Measurements from ENCODE around the gene ETV5. TPM values are rescaled to one million over a fixed set of nuclear protein-coding genes. Genes with fewer than 3 reads are reported as not detected.

ETV5 gene
- total RNA-seq, 4 donors from 2014 or later = 19.0 to 31.6 (median 21.3) TPM

GRCh38 chr3:186060222-186060621, 48.7 kb downstream of the ETV5 start:
- Histone ChIP-seq H3K4me1 (no peaks in the 10 kb centered on the region), H3K4me3 (no peak overlapping the region), H3K36me3 (peaks cover 0 to 34% of the 10 kb centered on the region in 2 donors), H3K9me3 (no peaks in the 10 kb centered on the region), H3K27me3 (no peaks in the 10 kb centered on the region), H3K27ac (no peak overlapping the region)
- in situ Hi-C loops (cut with MboI; ENCODE audit: low sequenced_read_pairs in 4 of 4) = no loop called here
- TF ChIP-seq POLR2A (IDR thresholded peaks at IDR 0.05) = no peak
- TF ChIP-seq, protein P1, sequence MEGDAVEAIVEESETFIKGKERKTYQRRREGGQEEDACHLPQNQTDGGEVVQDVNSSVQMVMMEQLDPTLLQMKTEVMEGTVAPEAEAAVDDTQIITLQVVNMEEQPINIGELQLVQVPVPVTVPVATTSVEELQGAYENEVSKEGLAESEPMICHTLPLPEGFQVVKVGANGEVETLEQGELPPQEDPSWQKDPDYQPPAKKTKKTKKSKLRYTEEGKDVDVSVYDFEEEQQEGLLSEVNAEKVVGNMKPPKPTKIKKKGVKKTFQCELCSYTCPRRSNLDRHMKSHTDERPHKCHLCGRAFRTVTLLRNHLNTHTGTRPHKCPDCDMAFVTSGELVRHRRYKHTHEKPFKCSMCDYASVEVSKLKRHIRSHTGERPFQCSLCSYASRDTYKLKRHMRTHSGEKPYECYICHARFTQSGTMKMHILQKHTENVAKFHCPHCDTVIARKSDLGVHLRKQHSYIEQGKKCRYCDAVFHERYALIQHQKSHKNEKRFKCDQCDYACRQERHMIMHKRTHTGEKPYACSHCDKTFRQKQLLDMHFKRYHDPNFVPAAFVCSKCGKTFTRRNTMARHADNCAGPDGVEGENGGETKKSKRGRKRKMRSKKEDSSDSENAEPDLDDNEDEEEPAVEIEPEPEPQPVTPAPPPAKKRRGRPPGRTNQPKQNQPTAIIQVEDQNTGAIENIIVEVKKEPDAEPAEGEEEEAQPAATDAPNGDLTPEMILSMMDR (IDR thresholded peaks at IDR 0.05 in 4 of 5, conservative IDR thresholded peaks at IDR 0.05 in 1 of 5) = no peak
- no peak for ATAC-seq
- intact Hi-C loops (cut with DNase I; ENCODE audit: low total_unique reads) = no loop called here
- no peak for DNase-seq

DNA sequence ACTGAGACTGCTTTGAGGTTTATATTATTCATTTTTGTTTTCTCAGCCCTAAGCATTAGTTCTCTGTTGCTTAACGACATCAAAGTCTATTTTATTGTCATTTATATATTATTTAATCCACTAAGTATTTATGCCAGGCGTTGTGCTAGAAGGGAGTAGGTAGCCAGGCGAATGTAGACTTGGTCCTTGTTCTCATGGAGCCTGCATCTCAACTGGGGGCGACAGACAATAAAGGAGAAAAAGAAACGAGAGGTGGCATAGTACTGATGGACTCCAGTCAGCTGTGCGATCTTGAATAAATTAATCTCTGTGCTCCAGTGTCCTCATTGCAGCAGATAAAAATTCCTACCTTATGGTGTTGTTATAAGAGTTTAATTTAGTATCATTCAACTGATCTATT, 49.7 kb downstream of the ETV5 start:
- no peak overlapping the region for H3K27ac ChIP-seq
- no peaks in the 10 kb centered on the region for H3K9me3 ChIP-seq
- TF ChIP-seq, protein P1 (IDR thresholded peaks at IDR 0.05 in 4 of 5, conservative IDR thresholded peaks at IDR 0.05 in 1 of 5) = no peak
- no peak for TF ChIP-seq POLR2A (IDR thresholded peaks at IDR 0.05)
- no peak overlapping the region for H3K4me3 ChIP-seq
- H3K27me3 ChIP-seq = no peaks in the 10 kb centered on the region
- peaks cover 0 to 26% of the 10 kb centered on the region in 2 donors for H3K36me3 ChIP-seq
- no peak for ATAC-seq
- in situ Hi-C loops (cut with MboI; ENCODE audit: low sequenced_read_pairs in 4 of 4) (no loop called here), intact Hi-C loops (cut with DNase I; ENCODE audit: low total_unique reads) (no loop called here)
- no peak for DNase-seq
- no peaks in the 10 kb centered on the region for H3K4me1 ChIP-seq

GRCh38 chr3:186058225-186058624, 50.7 kb downstream of the ETV5 start:
- no peak for DNase-seq
- intact Hi-C loops (cut with DNase I; ENCODE audit: low total_unique reads) (no loop called here), in situ Hi-C loops (cut with MboI; ENCODE audit: low sequenced_read_pairs in 4 of 4) (no loop called here)
- Histone ChIP-seq H3K4me3 (no peak overlapping the region), H3K9me3 (no peaks in the 10 kb centered on the region), H3K4me1 (no peaks in the 10 kb centered on the region), H3K27me3 (no peaks in the 10 kb centered on the region), H3K27ac (no peak overlapping the region), H3K36me3 (peaks cover 0 to 18% of the 10 kb centered on the region in 2 donors)
- no peak for ATAC-seq
- no peak for TF ChIP-seq POLR2A (IDR thresholded peaks at IDR 0.05)
- TF ChIP-seq, protein P1 (IDR thresholded peaks at IDR 0.05 in 4 of 5, conservative IDR thresholded peaks at IDR 0.05 in 1 of 5) = no peak

DNA sequence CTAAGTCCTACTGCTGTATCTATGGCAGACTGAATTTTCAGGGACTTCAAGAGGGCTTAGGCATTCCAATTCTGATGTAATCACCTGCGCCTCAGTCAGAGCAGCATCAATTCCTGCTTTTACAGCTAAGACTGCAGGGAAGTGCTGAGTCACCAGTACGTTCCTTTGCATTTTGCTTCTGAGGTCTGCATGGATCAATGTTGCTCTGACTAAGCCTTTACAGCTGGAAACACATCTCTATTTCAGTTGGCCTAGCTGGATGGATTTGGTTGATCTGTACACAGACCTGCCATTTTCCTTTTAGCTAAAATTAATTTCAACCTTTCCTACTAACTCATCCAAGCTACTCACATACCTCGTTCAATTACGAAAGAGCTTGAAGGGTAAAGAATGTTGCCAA, 51.3 kb downstream of the ETV5 start:
- Histone ChIP-seq H3K36me3 (peaks cover 0 to 18% of the 10 kb centered on the region in 2 donors), H3K27me3 (no peaks in the 10 kb centered on the region), H3K4me1 (no peaks in the 10 kb centered on the region), H3K4me3 (no peak overlapping the region), H3K27ac (no peak overlapping the region), H3K9me3 (no peaks in the 10 kb centered on the region)
- no peak for DNase-seq
- no peak for TF ChIP-seq POLR2A (IDR thresholded peaks at IDR 0.05)
- TF ChIP-seq, protein P1 (IDR thresholded peaks at IDR 0.05 in 4 of 5, conservative IDR thresholded peaks at IDR 0.05 in 1 of 5) = no peak
- no peak for ATAC-seq
- in situ Hi-C loops (cut with MboI; ENCODE audit: low sequenced_read_pairs in 4 of 4) = no loop called here
- intact Hi-C loops (cut with DNase I; ENCODE audit: low total_unique reads) = no loop called here

DNA sequence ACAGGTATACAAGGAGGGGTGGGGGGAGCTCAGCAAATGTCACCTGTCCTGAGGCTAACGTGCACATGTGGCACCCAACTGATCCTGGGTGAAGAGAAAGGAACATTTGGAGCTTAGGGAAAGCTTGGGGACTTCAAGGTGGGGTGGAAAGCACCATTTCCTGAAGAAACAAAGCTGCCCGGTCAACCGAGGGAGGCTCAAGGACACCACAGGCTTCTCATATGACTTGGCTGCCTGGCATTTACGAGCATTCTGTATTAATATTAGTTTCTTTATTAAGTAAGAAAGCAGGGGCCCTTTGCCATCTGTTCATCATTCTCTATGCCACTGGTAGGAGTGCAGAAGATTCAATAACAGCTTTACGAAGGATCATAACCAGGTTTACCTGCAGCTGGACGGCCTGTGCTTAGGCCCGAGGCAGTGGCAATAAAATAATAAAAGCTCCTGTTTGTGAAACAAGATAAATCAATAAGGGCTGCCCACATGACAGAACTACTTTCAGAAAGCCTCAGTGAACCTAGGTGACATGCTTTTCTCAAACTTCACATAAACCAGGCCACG, 54.0 kb downstream of the ETV5 start:
- ATAC-seq = no peak
- intact Hi-C loops (cut with DNase I; ENCODE audit: low total_unique reads) (no loop called here), in situ Hi-C loops (cut with MboI; ENCODE audit: low sequenced_read_pairs in 4 of 4) (no loop called here)
- no peaks in the 10 kb centered on the region for H3K9me3 ChIP-seq
- H3K27ac ChIP-seq = no peak overlapping the region
- no peak overlapping the region for H3K4me3 ChIP-seq
- no peak for DNase-seq
- H3K36me3 ChIP-seq = peaks cover 0 to 27% of the 10 kb centered on the region in 2 donors
- TF ChIP-seq, protein P1 (IDR thresholded peaks at IDR 0.05 in 4 of 5, conservative IDR thresholded peaks at IDR 0.05 in 1 of 5) = no peak
- no peak for TF ChIP-seq POLR2A (IDR thresholded peaks at IDR 0.05)
- H3K4me1 ChIP-seq = no peaks in the 10 kb centered on the region
- H3K27me3 ChIP-seq = no peaks in the 10 kb centered on the region
